Trophoblast cell (in vitro differentiated cells and primary cell): ENCODE measurements around the gene ZNF618.

Source experiments
- DNase-seq, 2 donors: peaks; one replicate each; pipeline ENCODE4 v3.0.0-alpha.2; 2016
- H2AFZ ChIP-seq: 2 replicates; pipeline ENCODE4 v1.6.1; 2013; ENCODE audit warnings: low read length, moderate library complexity, mild to moderate bottlenecking; ENCODE audit not compliant: insufficient read depth, poor library complexity
- H2AK5ac ChIP-seq: 2 replicates; pipeline ENCODE4 v1.6.1; 2013; ENCODE audit warnings: mild to moderate bottlenecking, low read length
- H2BK120ac ChIP-seq: 2 replicates; pipeline ENCODE4 v1.6.1; 2013; ENCODE audit warnings: low read length, mild to moderate bottlenecking, moderate library complexity; ENCODE audit not compliant: insufficient read depth, poor library complexity
- H2BK12ac ChIP-seq: 2 replicates; pipeline ENCODE4 v1.6.1; 2013; ENCODE audit warnings: mild to moderate bottlenecking, low read length, moderate library complexity
- H2BK5ac ChIP-seq: 2 replicates; pipeline ENCODE4 v1.6.1; 2013; ENCODE audit warnings: low read length, low read depth, moderate library complexity, mild to moderate bottlenecking; ENCODE audit not compliant: poor library complexity
- H3K14ac ChIP-seq: 2 replicates; pipeline ENCODE4 v1.6.1; 2013; ENCODE audit warnings: mild to moderate bottlenecking, low read length
- H3K18ac ChIP-seq: 2 replicates; pipeline ENCODE4 v1.6.1; 2013; ENCODE audit warnings: mild to moderate bottlenecking, low read length
- H3K23ac ChIP-seq: 2 replicates; pipeline ENCODE4 v1.6.1; 2013; ENCODE audit warnings: low read length
- H3K27ac ChIP-seq: 2 replicates; pipeline ENCODE4 v1.5.1; 2013; ENCODE audit warnings: low read depth, mild to moderate bottlenecking, inconsistent platforms, low read length, moderate library complexity
- H3K27me3 ChIP-seq: 2 replicates; pipeline ENCODE4 v1.6.1; 2013; ENCODE audit warnings: inconsistent platforms, mild to moderate bottlenecking, low read length, moderate library complexity; ENCODE audit not compliant: insufficient read depth
- H3K36me3 ChIP-seq, 2 experiments: 1 replicate in 1 of 2; 2 replicates in 1 of 2; pipeline ENCODE4 v1.6.1; 2013; ENCODE audit warnings: low read length in 2 of 2, mild to moderate bottlenecking in 2 of 2, moderate library complexity in 1 of 2; ENCODE audit not compliant: insufficient read depth in 2 of 2, control insufficient read depth in 1 of 2
- H3K4ac ChIP-seq: 2 replicates; pipeline ENCODE4 v1.6.1; 2013; ENCODE audit warnings: low read depth, mild to moderate bottlenecking, low read length, moderate library complexity
- H3K4me1 ChIP-seq, 2 experiments: 1 replicate in 1 of 2; 2 replicates in 1 of 2; pipeline ENCODE4 v1.6.1; 2013; ENCODE audit warnings: low read length in 2 of 2, mild to moderate bottlenecking in 2 of 2, moderate library complexity in 1 of 2; ENCODE audit not compliant: insufficient read depth in 2 of 2, control insufficient read depth in 1 of 2
- H3K4me2 ChIP-seq: 2 replicates; pipeline ENCODE4 v1.6.1; 2013; ENCODE audit warnings: inconsistent platforms, mild to moderate bottlenecking, low read length, moderate library complexity
- H3K4me3 ChIP-seq: 2 replicates; pipeline ENCODE4 v1.5.1; 2013; ENCODE audit warnings: mild to moderate bottlenecking, low read depth, low read length, inconsistent platforms
- H3K79me1 ChIP-seq: one replicate; pipeline ENCODE4 v1.6.1; 2013; ENCODE audit warnings: low read length
- H3K79me2 ChIP-seq: 2 replicates; pipeline ENCODE4 v1.6.1; 2013; ENCODE audit warnings: low read length, mild to moderate bottlenecking; ENCODE audit not compliant: control insufficient read depth, insufficient read depth, poor library complexity
- H3K9ac ChIP-seq: 2 replicates; pipeline ENCODE4 v1.6.1; 2013; ENCODE audit warnings: mild to moderate bottlenecking, low read length
- H3K9me3 ChIP-seq: 2 replicates; pipeline ENCODE4 v1.6.1; 2013; ENCODE audit warnings: low read depth, mild to moderate bottlenecking, control low read depth, inconsistent platforms, low read length; ENCODE audit not compliant: insufficient read depth
- H4K12ac ChIP-seq: 2 replicates; pipeline ENCODE4 v1.6.1; 2013; ENCODE audit warnings: low read depth, mild to moderate bottlenecking, low read length, moderate library complexity
- H4K8ac ChIP-seq: 2 replicates; pipeline ENCODE4 v1.6.1; 2013; ENCODE audit warnings: low read depth, mild to moderate bottlenecking, low read length, moderate library complexity
- H4K91ac ChIP-seq: one replicate; pipeline ENCODE4 v1.6.1; 2013; ENCODE audit warnings: low read depth, mild to moderate bottlenecking, low read length, moderate library complexity
- WGBS: extraction: QIAGEN DNeasy Blood & Tissue Kit; methylation state at CpG from one replicate; pipeline ENCODE4 v1.1.7; 2013; ENCODE audit warnings: missing lambda C conversion rate; ENCODE audit not compliant: insufficient read length, insufficient coverage; ENCODE audit errors: extremely low coverage; 5-methylcytosine and 5-hydroxymethylcytosine counted together

The ZNF618 gene

GRCh38 chr9:113854310-113854709 lies 21.8 kb upstream of the ZNF618 start:
- H3K27me3 ChIP-seq = no peaks in the 10 kb centered on the region
- WGBS = no CpG with 5 or more reads among the region's 2 CpGs
- H3K4me1 ChIP-seq = no peaks in the 10 kb centered on the region
- no peak overlapping the region for H2BK5ac ChIP-seq
- no peak overlapping the region for H2AFZ ChIP-seq
- no peak overlapping the region for H4K8ac ChIP-seq
- no peak overlapping the region for H2BK12ac ChIP-seq
- no peaks in the 10 kb centered on the region for H3K9me3 ChIP-seq
- no peak for DNase-seq
- H3K9ac ChIP-seq = no peak overlapping the region
- H3K4ac ChIP-seq = no peak overlapping the region
- no peaks in the 10 kb centered on the region for H3K79me2 ChIP-seq
- H3K4me3 ChIP-seq = no peak overlapping the region
- no peak overlapping the region for H3K27ac ChIP-seq
- H2BK120ac ChIP-seq = no peak overlapping the region
- H3K79me1 ChIP-seq = no peaks in the 10 kb centered on the region
- H3K36me3 ChIP-seq = no peaks in the 10 kb centered on the region
- no peak overlapping the region for H3K14ac ChIP-seq
- H2AK5ac ChIP-seq = no peak overlapping the region
- H3K18ac ChIP-seq = no peak overlapping the region
- H4K91ac ChIP-seq = no peak overlapping the region
- H3K4me2 ChIP-seq = no peak overlapping the region
- no peak overlapping the region for H4K12ac ChIP-seq
- H3K23ac ChIP-seq = no peak overlapping the region

GRCh38 chr9:113857875-113858274 lies 18.2 kb upstream of the ZNF618 start:
- no peak overlapping the region for H2BK12ac ChIP-seq
- no peaks in the 10 kb centered on the region for H3K4me1 ChIP-seq
- no peaks in the 10 kb centered on the region for H3K79me2 ChIP-seq
- H4K12ac ChIP-seq = no peak overlapping the region
- no peak overlapping the region for H2AK5ac ChIP-seq
- H2AFZ ChIP-seq = no peak overlapping the region
- no peak overlapping the region for H3K4me3 ChIP-seq
- no peak overlapping the region for H3K18ac ChIP-seq
- H3K4me2 ChIP-seq = no peak overlapping the region
- H4K8ac ChIP-seq = no peak overlapping the region
- H2BK5ac ChIP-seq = no peak overlapping the region
- H3K9ac ChIP-seq = no peak overlapping the region
- no peak overlapping the region for H3K4ac ChIP-seq
- no peak overlapping the region for H3K23ac ChIP-seq
- H3K36me3 ChIP-seq = no peaks in the 10 kb centered on the region
- no peaks in the 10 kb centered on the region for H3K9me3 ChIP-seq
- H4K91ac ChIP-seq = no peak overlapping the region
- no peaks in the 10 kb centered on the region for H3K79me1 ChIP-seq
- no peaks in the 10 kb centered on the region for H3K27me3 ChIP-seq
- no peak overlapping the region for H3K27ac ChIP-seq
- DNase-seq = peak in 1 of 2 donors; percentile 23
- WGBS = no CpG with 5 or more reads among the region's 4 CpGs
- H2BK120ac ChIP-seq = no peak overlapping the region
- no peak overlapping the region for H3K14ac ChIP-seq

GRCh38 chr9:113858282-113858681 lies 17.8 kb upstream of the ZNF618 start:
- H4K8ac ChIP-seq = no peak overlapping the region
- no peak overlapping the region for H3K4me3 ChIP-seq
- no peaks in the 10 kb centered on the region for H3K36me3 ChIP-seq
- H3K4me2 ChIP-seq = no peak overlapping the region
- H3K4ac ChIP-seq = no peak overlapping the region
- no peaks in the 10 kb centered on the region for H3K79me2 ChIP-seq
- no peak overlapping the region for H4K91ac ChIP-seq
- whole genome bisulfite sequencing = 100% methylated on average over 1 of the region's 1 CpG
- H2BK5ac ChIP-seq = no peak overlapping the region
- H3K9ac ChIP-seq = no peak overlapping the region
- no peaks in the 10 kb centered on the region for H3K4me1 ChIP-seq
- H2BK12ac ChIP-seq = no peak overlapping the region
- H2BK120ac ChIP-seq = no peak overlapping the region
- H3K23ac ChIP-seq = no peak overlapping the region
- DNase-seq = no peak
- no peak overlapping the region for H3K27ac ChIP-seq
- no peaks in the 10 kb centered on the region for H3K79me1 ChIP-seq
- H2AK5ac ChIP-seq = no peak overlapping the region
- no peak overlapping the region for H2AFZ ChIP-seq
- H3K9me3 ChIP-seq = no peaks in the 10 kb centered on the region
- H3K27me3 ChIP-seq = no peaks in the 10 kb centered on the region
- H3K18ac ChIP-seq = no peak overlapping the region
- no peak overlapping the region for H3K14ac ChIP-seq
- H4K12ac ChIP-seq = no peak overlapping the region

GRCh38 chr9:113863345-113863744 lies 12.8 kb upstream of the ZNF618 start:
- no peak overlapping the region for H2BK5ac ChIP-seq
- no peak overlapping the region for H3K4ac ChIP-seq
- no peak overlapping the region for H2BK12ac ChIP-seq
- no peaks in the 10 kb centered on the region for H3K27me3 ChIP-seq
- WGBS = no CpG with 5 or more reads among the region's 2 CpGs
- H4K91ac ChIP-seq = no peak overlapping the region
- H3K23ac ChIP-seq = no peak overlapping the region
- no peak overlapping the region for H2AK5ac ChIP-seq
- no peak overlapping the region for H3K14ac ChIP-seq
- H2BK120ac ChIP-seq = no peak overlapping the region
- H3K79me2 ChIP-seq = no peaks in the 10 kb centered on the region
- H3K4me1 ChIP-seq = no peaks in the 10 kb centered on the region
- no peak overlapping the region for H4K8ac ChIP-seq
- H3K36me3 ChIP-seq = no peaks in the 10 kb centered on the region
- H3K9ac ChIP-seq = no peak overlapping the region
- H3K4me2 ChIP-seq = no peak overlapping the region
- no peak overlapping the region for H3K27ac ChIP-seq
- no peak overlapping the region for H4K12ac ChIP-seq
- no peaks in the 10 kb centered on the region for H3K79me1 ChIP-seq
- no peaks in the 10 kb centered on the region for H3K9me3 ChIP-seq
- H3K18ac ChIP-seq = no peak overlapping the region
- H2AFZ ChIP-seq = no peak overlapping the region
- H3K4me3 ChIP-seq = no peak overlapping the region
- no peak for DNase-seq
